ENCODE data around the gene STARD13.

- TF ChIP-seq CTCF (IDR thresholded peaks at IDR 0.05; ENCODE audit: low read length) (no peak), EZH2 (optimal IDR thresholded peaks at IDR 0.05; ENCODE audit: low read depth, low read length) (no peak), EZH2phosphoT487 (IDR thresholded peaks at IDR 0.05; ENCODE audit: low read length) (no peak)
Observed at GRCh38 chr13:33310245-33311038, 24.9 kb upstream of the STARD13 start.

Measured in MM.1S (cell line).